ENCODE measurements around the gene NAA38.
A peak's percentile ranks its signal among the peaks of the same experiment; 100 is the strongest.

The NAA38 gene

DNA sequence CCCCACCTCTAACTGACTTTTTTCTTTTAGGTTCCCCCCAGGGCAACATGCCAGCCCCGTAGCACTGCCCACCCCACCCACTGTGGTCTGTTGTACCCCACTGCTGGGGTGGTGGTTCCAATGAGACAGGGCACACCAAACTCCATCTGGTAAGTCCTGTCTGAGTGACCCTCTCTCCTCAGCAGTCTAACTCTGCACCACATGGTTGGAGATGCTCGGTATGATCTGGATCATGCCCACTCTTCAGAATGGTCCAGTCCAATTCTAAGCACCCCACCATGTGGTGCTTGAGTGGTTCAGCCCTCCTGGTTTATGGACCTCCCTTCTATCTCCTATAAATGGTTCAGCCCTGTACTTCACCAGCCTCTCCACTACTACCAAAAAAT lies 17.5 kb downstream of the NAA38 start:
- DNase-seq, result no peak

DNA sequence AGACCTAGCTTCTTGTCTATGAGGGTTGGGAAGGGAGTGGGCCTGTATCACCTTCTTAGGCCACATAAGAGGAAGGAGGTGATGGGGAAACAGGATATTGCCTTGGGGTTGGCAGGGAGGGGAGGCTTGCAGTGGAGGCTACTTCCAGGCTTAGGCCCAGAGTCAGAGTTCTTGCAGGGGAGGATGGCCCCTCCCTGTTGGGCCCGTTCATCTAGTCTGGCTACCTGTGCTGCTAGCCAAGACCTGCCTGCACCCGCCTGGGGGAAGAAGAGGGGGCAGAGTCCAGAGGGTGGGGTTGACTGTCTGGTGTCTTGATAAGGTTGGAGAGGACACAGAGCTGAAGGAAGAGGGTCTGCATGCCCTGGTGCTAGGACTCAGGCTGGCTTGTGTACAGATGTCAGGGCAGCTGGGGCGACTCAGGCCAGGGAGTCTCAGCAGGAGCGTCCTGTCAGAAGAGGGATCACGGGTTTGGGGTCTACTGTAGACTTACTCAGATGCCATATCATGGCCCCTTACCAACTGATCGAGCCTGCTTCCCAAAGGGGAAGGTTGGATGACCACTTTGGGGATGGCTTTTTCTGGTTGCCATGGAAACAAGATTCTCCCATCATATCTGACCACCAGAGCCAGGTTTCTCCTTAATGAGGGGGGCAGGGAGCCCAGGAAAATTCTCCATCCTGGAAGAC lies 18.0 kb downstream of the NAA38 start:
- no peak for DNase-seq

DNA sequence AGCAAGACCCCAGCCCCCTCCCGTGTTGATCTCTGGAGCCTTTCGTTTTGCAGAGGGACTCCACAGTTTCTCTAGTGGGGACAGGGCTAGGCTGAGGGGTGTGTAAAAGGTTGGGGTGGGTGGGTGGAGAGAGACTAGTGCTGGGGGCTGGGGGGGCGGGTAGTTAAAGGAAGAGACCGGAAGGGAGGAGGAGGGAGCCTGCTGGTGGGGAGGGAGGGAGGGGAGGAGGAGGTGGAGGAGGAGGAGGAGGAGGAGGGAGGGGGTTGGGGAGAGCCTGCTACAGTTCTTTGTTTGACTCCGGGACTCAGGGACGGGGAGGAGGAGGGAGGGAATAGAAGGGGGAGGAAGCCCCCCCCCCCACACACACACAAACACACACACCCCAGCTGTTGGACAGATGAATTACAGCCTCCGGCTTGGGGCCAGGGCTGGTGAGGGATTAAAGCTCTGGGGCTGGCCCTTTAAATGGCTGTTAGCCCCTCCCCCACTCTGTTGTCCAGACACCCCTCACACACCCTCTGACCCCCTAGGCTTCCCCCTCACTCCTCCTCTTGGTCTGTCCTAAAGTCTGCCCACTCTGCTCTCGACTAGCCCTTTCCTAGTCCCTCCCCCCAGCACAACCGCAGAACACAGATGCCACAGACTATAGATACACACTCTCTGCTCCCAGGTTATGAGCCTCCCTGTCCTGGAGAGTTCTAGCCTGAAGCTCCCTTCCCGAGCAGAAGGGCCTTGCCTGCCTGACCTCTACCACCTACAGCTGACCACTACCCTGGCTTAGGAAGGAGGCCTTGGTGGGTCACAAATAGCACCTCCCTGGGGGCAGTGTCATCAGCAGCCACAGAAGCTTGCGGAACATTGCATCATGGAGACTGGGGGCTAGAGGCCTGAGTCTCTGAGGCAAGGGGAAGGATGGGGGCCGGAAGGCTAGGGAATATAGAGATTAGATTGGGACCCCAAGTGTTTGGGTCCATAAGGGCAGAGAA lies 19.0 kb downstream of the NAA38 start:
- DNase-seq, result no peak

DNA sequence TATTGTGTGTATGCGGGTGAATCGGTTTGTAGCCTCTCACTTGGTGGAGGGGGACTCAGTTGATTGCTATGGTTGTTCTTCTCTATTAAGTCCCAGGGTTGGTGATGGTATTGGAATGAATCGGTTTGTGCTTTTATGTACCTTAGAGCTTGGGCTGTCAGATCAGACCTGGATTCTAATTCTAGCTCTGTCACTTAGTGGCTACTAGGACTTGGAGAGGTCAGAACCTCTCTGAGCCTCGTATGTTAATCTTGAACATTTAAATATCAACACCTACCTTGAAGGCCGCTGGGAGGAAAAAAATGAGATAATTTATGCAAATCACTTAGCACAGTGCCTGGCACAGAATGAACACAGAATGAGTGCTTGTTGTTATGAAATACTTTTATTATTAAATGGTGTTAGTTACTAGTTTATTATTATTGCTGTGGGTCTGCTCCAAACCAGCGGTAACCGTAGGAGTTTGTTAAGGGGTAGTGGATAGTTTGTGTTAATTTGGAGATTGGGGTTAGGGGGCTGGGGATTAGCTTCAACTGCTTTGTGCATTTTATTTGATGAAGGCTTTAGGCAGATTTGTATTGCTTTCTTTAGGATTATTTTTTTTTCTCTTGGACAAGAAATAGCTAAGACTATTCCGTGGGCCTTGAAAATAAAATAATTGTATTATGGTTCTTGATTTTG lies 19.8 kb downstream of the NAA38 start:
- DNase-seq, result no peak

DNA sequence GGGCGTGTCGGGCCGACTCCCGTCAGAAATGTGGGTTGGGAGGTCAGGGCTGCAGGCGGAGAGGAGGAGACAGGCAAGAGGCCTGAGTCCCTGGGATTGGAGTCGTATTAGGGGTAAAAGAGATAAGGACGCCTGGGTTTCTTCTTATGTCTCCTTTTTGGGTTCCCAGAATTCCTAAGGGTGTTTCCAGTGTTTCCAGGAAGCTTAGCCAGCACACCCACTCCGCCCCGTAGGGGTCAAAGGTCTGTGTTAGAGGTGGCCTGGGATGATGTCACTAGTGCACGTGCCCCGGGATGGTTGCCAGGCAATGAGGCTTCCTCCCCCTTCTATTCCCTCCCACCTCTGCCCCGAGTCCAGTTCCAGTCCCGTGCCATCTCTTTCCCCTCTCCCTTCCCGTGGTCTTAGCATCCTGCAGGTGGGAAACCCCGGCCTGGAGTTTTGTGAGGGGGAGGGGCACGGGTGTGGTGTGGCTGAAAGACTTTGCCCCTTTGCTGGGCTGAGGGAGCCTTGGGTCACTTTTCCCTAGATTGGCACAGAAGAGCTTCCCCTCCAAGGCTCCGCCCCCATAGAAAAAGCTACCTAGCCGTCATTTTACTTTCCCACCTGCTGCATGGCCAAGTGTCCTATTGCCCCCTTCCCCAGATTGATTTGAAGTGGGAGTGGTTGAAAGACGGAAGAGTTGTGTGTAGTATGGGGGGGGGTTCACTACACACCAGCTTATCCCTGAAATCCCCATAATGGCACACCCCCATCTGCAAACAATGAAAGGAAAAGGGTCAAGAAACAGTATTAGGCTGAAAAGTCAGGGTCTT lies 20.6 kb downstream of the NAA38 start:
- DNase-seq, result peak; percentile 44

DNA sequence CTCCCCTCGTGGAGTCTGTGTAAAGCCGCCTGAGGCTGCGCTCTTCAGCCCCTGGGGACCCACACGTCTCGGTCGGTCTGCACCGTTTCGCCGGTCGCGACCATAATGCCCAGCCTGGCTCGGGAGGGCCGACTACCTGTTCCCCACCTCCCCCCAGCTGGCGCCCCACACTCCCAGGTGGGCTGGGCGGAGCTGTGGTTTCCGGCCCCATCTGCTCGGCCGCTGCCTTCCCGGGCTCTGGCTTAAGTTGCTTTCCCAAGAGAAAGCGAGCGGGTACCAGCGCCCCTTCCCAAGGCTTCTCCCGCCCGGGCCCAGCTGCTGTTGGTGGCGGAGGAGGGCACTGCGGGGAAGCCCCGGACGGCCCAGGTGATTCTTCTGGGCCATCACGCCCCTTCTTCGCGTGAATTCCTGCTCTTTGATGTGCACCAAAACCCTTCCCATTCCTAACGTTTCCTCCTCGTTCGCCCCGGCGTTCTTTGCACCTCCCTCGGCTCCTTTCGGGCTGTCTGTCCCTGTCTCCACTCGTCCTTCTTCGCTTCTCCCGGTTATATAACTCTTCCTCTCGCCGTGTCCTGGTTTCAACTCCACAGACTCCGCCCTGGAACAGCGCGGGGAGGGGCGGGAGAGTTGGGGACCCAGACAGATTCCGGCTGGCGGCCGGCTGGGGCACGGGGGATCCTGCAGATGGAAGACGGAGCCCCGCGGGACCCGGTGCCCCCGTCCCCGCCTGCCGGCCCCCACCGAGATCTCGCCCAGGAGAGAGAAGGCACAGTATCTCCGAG lies 21.4 kb downstream of the NAA38 start:
- DNase-seq, result no peak

DNA sequence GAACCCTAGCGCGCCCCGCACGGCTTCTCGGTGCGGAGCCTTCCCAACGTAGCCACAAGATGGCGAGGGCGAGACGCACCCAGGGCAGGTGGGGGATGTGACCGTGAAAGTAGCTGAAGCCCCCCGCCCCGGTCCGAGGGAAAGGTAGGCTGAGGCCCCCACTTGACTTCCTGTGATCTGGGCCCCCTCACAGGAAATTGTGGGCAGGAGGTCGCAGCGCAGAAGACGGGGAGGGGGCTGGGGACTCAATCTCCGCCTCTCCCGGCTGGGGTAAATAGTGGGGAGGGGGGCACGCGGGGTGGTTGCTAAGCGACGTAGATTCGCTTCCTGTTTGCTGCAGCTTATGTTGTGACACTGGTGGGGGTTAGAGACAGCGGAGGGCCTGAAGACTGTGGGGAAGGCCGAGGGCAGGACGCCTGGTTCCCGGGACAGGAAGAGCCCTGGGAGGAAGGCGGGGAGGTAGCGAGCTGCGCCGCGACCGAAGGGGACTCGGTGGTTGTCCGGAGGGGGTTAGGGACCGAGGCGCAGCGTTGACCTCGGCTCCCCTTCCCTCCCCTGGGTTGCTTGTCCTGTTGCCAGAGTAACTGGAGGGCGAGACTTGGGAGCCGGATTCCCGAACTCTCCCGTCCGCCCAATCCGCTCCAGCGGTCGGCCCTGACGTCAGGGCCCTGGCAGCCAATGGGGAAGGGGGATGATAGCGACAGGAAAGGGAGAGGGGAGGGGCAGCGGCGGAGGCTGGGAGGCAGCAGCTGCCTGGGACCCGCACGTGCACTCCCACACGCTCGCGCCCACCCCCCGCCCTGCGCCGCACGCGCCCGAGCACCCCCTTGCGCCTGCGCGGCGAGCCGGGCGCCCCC lies 22.2 kb downstream of the NAA38 start:
- peak; percentile 77 for DNase-seq

DNA sequence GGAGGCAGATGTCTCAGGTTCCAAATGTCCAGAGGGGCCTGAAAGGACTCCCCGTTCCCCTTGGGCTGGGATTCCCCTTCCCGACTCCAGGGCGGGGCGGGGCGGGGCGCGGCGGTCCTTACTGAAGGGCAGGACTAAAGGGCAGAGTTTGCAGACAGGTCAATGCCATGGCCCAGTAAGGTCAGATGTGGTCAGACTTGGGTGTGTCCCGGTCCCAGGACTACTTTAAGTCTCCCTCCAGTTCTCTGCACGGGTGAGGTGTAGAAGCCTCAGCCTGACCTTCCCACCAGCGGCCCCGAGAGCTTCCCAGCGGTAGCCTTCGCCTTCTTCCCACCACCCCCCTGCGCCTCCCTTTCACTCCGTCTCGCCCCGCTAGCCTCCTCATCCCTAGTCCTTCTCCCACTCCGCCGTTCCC lies 22.8 kb downstream of the NAA38 start:
- DNase-seq, result peak; percentile 41

DNA sequence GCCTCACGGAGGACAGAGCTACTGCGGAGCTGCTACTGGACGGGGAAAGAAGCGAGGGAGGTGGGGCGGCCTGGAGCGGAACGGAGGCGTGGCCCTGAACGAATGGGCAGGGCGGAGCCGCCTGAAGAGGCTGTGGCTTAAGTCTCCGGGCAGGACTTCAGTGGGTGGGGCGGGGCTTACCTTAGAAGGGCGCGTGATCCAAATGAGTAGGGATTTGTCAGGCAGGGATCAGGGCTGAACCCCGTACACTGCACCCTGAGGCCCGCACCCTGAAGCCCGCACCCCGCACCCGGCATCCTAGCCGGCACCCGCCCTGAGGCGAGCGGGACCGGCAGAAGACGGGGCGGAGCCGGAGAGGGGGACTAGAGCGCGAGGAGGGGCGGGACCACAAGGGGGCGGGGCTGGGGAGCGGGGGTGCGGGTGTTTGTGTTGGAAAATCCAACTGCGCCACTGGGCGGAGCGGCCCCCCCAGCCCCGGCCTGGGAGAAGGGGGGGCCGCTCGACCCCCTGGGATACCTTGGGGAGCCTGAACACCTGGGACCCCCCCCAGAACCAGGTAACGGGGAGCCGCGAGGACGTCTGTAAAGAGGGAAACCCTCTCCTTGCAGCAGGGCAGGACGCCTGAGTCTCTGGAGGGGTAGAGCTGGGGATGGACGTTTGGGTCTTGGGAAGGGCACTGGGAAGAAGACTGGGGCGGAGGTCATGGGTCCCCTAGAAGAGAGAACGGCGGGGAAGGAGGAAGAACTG lies 23.4 kb downstream of the NAA38 start, which contains the start of gene KDM6B:
Gene KDM6B (plus strand): TSS at position 423 of the 747 bp plus-strand sequence. CDS start 11,338 bp downstream, outside the sequence.
- DNase-seq, result peak; percentile 78

DNA sequence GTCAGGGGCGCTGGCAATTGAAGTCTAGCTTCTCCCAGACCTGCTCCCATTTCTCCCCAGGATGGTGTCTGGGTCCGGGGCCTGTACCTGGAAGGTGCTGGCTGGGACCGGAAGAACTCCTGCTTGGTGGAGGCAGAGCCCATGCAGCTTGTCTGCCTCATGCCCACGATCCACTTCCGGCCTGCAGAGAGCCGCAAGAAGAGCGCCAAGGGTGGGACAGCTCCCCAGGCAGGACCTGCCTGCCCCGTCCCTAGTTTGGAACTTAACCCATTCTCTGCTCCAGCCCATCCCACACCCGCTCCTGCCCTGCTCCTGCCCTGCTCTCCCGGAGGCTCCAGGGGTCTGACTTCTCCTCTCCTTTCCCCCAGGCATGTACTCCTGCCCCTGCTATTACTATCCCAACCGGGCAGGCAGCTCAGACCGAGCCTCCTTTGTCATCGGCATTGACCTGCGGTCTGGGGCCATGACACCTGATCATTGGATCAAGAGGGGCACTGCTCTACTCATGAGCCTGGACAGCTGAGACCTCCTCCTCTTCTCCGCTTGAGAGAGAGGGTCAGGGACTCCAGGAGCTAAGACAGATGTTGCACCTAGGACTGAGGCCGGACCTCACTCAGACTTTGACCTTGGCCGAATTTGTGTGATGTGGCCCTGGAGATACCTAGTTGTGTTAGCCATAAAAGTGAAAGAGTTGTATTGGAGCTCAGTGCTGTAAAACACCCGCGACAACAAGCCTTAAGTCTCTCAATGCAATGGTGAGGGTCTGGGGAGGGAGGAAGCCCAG lies 24.2 kb downstream of the NAA38 start:
- no peak for DNase-seq

DNA sequence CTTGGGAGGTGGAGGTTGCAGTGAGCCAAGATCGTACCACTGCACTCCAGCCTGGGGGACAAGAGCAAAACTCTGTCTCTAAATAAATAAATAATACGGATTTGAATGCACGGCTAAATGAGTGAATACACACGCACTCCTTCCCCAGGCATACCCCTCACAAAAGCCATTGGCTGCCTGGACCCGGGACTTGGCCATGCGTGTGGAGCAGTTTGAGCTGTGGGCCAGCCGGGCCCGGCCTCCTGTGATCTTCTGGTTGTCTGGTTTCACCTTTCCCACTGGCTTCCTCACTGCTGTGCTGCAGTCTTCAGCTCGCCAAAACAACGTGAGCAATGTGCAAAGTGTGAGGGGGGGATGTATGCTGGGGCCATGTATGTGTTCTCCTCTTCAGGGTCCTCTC lies 24.9 kb downstream of the NAA38 start:
- no peak for DNase-seq

DNA sequence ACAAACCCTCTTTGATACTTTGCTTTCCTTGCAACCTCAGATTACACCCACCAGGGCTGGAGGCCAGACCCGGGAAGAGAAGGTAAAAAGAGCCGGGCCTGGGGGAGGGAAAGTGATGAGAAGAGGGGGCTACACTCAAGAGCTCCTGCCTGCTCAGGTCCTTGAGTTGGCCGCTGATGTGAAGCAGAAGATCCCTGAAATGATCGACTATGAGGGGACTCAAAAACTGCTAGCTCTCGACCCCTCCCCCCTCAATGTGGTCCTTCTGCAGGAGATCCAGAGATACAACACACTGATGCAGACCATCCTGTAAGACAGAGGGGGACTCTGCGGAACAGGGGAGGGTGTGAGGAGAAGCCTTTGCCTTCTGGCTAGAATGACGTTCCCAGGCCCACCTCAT lies 26.1 kb downstream of the NAA38 start:
- no peak for DNase-seq

DNA sequence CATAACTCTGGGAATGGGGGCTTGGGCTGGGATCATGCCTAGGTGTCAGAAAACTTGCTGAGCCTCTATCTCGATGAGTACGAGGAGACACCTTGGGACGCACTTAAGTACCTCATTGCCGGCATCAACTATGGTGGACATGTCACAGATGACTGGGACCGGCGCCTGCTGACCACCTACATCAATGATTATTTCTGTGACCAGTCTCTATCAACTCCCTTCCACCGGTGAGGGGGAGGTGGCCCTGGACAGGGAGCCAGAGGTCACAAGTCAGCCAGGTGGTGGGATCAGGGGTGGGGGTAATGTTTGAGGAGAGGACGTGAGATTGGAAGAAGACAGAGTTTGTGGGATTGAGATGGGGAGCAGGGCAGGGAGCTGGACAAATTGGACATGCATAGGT lies 26.7 kb downstream of the NAA38 start:
- no peak for DNase-seq

DNA sequence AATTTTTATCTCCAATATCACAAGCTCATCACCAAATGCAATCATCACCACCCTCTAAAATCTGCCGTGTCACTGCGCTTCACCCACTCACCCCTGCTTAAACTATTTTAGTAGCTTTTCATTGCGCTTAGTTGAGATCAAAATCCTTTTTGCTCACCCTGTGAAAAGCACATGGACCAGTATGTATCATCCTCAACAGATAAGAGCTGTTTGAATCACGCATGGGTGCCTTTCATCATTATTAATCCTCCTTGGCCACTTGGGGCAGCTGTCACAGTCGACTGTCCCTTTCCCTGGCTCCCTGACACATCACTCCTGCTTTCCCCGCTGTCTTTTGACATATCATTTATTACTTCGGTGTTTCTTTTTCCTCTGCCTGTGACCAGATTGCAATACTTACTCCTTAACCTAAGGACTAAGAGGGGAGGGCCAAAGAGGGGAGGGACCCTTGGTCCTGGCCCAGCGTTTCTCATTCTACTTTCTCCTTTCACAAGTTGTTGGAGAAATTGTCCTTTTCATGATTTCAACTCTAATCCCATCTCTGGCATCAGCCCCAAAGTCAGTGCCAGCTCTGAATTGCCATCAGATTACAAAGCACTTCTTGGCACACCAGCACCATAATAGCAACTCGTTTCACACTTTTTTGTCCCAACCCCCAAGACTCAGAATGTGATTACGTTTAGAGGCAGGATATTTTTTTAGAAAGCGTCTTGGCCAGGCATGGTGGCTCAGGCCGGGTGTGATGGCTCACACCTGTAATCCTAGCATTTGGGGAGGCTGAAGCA lies 32.0 kb downstream of the NAA38 start:
- no peak for DNase-seq

DNA sequence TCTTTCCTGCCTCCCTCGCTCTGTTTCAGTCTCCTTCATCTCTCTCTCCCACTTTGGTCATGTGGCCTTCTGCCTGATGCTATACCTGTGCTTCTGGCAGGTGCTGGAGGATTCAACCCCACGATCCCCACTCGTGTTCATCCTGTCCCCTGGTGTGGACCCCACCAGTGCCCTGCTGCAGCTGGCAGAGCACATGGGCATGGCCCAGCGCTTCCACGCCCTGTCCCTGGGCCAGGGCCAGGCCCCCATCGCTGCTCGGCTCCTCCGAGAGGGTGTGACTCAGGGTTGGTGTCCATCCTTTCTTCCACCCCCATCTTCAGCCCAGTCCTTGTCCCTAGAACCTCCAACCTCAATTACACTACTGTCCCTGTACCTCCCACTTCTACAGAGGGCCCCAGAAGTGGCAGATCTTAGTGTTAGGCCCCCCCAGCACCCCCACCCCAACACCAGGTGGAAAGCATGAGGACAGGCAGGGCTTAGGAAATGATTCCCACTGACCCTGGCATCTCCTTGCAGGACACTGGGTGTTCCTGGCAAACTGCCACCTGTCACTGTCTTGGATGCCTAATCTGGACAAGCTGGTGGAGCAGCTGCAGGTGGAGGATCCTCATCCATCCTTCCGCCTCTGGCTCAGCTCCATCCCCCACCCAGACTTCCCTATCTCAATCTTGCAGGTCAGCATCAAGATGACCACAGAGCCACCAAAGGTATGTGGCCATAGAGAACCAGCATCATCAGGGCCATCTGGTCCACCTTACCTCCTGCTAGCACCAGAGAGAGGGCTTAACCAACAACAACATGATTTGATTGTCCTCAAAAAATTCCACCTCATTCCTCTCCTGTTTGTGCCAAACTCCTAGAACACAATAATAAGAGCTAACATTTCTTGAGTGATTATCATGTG lies 33.1 kb downstream of the NAA38 start:
- no peak for DNase-seq

DNA sequence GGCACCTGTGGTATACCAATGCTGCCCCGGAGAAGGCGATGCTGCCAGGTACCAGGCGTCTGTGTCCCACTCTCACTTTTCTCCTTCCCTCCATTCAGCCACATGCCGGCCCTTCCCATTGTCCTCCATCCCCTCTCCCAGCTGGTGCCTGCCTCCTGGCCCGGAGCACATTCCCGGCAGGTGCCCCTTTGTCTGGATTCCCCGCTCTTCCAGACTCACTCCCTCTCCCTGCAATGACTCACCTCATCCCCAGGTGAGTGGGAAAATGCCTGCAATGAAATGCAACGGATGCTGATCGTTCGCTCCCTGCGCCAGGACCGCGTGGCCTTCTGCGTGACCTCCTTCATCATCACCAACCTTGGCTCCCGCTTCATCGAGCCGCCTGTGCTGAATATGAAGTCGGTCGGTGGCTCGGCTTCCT lies 33.8 kb downstream of the NAA38 start:
- no peak for DNase-seq

DNA sequence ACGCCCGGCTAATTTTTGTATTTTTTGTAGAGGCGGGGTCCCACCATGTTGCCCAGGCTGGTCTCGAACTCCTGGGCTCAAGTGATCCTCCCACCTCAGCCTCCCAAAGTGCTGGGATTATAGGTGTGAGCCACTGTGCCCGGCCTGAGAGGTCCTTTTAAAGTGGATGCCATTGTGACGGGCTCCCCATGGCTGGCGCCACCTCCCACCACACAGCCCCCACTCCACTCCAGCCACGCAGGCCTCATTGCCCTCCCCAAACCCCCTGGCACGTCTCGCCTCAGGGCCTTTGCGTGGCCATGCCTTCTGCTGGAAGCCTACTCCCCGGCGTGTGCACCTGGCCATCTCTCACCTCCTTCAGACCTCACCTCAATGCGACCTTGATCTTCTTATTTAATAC lies 35.2 kb downstream of the NAA38 start:
- no peak for DNase-seq
